ENCODE data around the gene MMRN2.
"Not testable (repeated sequence)": the region's sequence is repeated elsewhere in the genome, so short reads cannot be mapped to it uniquely, and the experiment has no call there.

Gene MMRN2, protein sequence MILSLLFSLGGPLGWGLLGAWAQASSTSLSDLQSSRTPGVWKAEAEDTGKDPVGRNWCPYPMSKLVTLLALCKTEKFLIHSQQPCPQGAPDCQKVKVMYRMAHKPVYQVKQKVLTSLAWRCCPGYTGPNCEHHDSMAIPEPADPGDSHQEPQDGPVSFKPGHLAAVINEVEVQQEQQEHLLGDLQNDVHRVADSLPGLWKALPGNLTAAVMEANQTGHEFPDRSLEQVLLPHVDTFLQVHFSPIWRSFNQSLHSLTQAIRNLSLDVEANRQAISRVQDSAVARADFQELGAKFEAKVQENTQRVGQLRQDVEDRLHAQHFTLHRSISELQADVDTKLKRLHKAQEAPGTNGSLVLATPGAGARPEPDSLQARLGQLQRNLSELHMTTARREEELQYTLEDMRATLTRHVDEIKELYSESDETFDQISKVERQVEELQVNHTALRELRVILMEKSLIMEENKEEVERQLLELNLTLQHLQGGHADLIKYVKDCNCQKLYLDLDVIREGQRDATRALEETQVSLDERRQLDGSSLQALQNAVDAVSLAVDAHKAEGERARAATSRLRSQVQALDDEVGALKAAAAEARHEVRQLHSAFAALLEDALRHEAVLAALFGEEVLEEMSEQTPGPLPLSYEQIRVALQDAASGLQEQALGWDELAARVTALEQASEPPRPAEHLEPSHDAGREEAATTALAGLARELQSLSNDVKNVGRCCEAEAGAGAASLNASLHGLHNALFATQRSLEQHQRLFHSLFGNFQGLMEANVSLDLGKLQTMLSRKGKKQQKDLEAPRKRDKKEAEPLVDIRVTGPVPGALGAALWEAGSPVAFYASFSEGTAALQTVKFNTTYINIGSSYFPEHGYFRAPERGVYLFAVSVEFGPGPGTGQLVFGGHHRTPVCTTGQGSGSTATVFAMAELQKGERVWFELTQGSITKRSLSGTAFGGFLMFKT

DNA sequence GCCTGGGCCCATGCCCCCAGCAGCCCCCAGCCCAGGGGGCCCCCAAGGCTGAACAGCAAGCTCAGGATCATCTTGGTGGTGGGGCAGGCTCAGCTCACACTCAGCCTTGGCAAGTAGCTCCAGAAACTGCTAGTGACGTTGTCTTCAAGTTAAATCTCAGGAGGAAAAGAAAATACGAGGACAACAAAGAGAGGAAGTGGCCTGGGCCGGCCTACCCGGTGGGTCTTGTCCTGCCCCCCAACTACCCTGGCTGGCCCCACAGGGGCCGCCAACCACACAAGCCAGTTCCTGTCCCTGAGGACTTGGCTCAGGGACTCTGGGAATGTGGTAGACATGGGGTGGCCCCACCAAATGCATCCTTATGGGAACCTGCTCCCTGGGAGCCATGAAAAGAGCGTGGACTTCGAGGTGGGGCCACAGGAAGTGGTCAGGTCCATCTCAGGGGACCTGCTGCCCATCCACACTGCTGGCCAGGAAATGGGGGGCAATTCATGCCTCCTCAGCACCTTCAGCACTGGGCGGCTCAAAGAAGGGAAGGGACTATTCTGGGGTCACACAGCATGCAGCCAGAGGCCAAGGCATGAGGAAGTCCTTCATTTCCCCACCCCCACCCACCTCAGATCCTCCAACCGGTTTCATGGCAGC is at the start of gene MMRN2:
TSS of gene MMRN2 (minus strand) at position 145 of the 645 bp plus-strand sequence. CDS start at position 71, 74 bp downstream.
- no peak for DNase-seq

DNA sequence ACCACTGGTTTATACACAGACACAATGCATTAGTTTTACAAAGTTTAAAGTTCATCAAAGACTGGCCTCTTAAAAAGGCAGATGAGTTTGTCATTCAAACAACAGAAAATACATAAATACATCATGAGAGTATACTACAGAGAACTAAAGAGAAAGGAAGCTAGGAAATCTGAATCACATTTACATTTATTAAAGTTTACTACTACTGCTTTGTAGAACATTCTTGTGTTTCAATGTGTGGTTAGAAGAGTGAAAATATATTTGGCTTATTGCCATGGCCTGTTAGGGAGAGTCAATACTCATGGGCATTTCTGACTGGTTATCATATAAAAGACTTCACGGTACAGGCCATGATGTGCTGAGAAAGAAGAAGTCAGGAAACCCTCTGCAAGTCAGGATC is 49.7 kb upstream of the MMRN2 start:
- DNase-seq; intact Hi-C loops (cut with DNase I): not testable (repeated sequence)

More for the DNA sequence above, at the start of gene MMRN2:
- intact Hi-C loops (cut with DNase I): no loop called here

DNA sequence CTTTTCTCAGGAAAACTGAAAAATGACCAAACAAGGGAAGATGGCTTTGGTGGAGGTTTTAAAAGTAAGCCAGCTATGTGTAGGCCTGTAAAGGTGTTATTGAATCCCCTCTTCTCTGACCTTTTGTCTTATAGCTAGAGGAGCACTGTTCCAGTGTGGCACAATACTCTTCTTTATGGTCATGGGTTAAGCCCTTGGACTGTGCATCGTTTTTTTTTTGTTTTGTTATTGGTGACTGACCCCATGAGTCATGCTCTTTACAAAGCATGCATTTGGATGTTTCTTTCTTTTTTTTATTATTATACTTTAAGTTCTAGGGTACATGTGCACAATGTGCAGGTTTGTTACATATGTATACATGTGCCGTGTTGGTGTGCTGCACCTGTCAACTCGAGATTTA is 43.1 kb upstream of the MMRN2 start:
- no peak for DNase-seq
- intact Hi-C loops (cut with DNase I): no loop called here

DNA sequence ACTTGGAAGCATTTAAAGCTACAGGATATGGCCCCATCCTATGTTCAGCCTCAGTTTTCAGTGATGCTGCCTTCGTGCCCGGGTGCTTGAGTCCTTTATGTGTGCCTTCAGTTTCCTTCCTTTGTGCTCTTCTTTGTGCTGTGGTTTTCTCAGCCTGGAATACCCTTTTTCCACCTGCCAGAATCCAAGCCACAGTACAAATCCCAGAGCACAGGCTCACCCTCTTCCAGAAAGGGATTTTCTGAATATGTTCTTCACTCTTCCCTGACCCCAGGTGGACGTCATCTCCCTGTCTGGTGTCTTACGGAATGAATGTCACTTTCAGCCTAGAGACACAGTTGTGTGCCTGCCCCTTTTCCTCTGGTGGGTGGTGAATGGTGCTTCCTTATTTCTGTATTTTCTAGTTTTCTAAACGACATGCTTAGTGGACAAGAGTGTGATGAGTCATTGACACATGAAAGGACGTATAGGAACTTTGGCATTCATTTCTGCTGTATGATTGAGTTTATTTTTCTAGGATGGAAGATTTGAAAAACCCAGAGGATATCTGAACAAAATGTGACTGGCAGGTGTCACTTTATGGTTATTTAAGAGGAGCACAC is 42.5 kb upstream of the MMRN2 start:
- DNase-seq; intact Hi-C loops (cut with DNase I): not testable (repeated sequence)

DNA sequence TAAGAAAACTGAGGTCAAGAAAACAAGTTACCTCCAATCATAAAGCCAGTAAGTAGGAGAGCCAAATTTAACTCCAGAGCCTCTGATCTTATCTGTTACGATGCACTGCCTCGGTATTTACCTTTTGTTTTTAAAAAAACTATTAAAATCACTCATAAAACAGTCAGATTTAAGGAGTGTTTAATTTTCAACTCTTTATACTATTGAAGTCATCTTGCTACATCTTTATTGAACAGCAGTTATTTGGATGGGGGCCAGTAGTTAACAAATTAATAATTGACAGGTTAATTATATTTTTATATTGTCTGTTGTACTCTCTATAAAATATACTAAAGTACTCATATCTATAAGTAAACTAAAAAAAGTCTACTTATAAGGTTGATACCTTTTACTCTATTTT is 35.5 kb upstream of the MMRN2 start:
- intact Hi-C loops (cut with DNase I): no loop called here

DNA sequence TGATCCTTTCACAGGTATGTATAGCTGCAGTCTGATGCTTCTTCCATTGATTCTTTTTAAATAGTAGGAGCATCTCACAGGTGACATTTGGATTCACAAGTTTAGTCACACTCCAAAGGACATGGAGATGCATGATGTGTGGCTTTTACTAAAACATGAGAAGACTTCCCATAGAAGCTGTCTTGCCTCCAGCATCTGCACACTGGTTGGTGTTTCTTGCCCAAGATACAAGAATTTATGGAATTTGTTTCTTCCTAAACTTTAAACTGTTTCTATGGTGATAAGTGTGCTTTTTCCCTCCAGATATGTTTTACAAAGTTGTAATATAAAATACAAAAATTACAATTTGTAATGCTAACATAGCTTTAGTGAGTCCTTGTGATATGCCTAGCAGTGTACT is 35.0 kb upstream of the MMRN2 start:
- DNase-seq: no peak
- intact Hi-C loops (cut with DNase I): no loop called here

More for the DNA sequence above, 35.5 kb upstream of the MMRN2 start:
- no peak for DNase-seq

DNA sequence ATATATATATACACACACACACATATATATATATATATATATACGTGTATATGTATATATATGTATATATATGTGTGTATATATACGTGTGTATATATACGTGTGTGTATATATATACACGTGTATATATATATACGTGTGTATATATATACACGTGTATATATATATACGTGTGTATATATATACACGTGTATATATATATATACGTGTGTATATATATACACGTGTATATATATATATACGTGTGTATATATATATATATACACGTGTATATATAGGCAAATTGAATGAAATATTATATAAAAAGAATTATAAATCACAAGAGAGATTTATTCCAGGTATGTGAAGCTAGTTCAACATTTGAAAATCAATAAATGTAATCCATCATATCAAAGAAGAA is 33.9 kb upstream of the MMRN2 start:
- intact Hi-C loops (cut with DNase I); DNase-seq: not testable (repeated sequence)

DNA sequence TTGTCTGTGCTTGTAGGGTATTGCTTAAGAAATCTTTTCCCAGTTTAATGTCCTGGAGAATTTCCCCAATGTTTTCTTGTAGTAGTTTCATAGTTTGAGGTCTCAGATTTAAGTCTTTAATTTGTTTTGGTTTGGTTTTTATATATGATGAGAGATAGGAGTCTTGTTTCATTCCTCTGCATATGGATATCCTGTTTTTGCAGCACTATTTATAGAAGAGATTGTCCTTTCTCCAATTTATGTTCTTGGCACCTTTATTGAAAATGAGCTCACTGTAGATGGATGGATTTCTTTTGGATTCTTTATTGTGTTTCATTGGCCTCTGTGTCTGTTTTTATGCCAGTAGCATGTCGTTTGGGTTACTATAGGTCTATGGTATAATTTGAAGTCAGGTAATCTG is 31.1 kb upstream of the MMRN2 start:
- no peak for DNase-seq
- intact Hi-C loops (cut with DNase I): no loop called here

DNA sequence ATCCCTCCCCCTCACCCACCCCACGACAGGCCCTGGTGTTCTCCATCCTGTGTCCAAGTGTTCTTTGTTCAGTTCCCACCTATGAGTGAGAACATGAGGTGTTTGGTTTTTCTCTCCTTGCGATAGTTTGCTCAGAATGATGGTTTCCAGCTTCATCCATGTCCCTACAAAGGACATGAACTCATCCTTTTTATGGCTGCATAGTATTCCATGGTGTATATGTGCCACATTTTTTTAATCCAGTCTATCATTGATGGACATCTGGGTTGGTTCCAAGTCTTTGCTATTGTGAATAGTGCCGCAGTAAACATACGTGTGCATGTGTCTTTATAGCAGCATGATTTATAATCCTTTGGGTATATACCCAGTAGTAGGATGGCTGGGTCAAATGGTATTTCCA is 27.1 kb upstream of the MMRN2 start:
- intact Hi-C loops (cut with DNase I); DNase-seq: not testable (repeated sequence)

DNA sequence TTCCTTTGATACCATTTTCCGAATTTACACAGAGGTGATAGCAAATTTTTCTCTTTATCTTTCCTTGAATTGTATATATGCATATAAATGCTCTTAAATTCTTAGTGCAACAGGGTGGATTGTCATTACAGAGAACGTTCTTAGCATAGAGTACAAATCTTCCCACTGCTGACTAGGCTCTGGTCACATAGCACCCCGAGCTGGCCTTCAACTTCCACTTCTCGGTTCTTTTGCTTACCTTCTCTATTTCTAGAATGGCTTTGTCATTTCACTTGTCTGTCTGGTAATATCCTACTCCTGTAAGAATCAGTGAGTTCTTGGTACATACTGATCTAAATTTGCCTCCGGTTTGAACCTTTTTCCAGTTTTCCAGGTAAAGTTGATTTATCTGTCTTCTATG is 24.3 kb upstream of the MMRN2 start:
- intact Hi-C loops (cut with DNase I): no loop called here
- no peak for DNase-seq

DNA sequence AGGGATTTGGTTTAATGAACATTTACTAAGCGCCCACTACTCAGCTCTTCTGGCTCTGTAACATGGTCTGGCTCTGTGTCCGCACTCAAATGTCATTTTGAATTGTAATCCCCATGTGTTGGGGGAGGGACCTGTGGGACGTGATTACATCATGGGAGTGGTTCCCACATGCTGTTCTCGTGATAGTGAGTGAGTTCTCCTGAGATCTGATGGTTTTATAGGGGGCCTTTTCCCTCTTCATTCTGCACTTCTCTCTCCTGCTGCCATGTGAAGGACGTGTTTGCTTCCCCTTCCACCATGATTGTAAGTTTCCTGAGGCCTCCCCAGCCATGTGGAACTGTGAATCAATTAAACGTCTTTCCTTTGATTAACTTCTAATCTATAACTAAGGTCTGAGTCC is 23.6 kb upstream of the MMRN2 start:
- not testable (repeated sequence) for DNase-seq

DNA sequence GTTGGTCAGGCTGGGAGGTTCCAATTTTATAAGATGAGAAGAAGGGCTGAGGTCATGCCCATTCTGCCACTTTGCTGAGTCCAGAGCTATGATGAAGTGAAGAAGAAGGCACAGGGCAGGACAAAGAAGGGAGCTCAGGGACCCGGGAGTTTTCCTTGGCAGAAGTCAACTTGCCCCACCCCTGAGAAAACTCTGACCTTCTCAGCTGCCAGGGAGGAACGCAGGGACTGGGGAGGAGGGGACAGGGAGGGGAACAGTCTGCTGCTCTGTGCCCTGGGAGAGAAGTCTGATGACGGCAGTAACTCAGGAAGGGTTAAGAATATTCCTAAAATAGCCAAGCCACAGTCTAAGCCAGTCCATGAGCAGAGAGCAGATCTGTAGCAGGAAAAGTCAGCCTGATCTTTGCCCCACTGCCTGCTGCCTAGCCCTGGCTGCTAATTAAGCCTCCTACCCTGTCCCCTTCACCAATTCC is 22.6 kb upstream of the MMRN2 start:
- DNase-seq: no peak
- intact Hi-C loops (cut with DNase I): no loop called here

More for the DNA sequence above, 23.6 kb upstream of the MMRN2 start:
- intact Hi-C loops (cut with DNase I): not testable (repeated sequence)

DNA sequence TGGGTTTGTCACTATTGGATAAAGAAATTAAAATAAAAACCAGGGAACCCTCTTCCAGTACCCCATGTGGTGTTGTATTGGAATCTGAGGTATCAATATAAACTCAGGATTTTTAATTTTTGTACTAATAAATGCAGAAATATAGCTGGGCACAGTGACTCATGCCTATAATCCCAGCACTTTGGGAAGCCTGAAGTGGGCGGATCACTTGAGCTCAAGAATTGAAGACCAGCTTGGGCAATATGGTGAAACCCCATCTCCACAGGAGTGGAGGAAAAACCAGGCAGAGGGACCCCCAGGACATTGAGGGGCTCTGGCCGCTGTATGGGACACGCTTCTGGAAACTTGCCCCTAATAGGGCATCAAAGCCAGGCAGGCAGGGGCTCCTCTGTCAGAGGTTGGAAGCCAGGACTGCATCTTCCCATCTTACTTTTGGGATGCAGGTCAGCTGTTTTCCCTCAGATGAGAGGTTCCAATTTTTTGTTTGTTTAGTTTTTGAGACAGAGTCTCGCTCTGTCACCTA is 21.9 kb upstream of the MMRN2 start:
- DNase-seq: no peak
- intact Hi-C loops (cut with DNase I): no loop called here

DNA sequence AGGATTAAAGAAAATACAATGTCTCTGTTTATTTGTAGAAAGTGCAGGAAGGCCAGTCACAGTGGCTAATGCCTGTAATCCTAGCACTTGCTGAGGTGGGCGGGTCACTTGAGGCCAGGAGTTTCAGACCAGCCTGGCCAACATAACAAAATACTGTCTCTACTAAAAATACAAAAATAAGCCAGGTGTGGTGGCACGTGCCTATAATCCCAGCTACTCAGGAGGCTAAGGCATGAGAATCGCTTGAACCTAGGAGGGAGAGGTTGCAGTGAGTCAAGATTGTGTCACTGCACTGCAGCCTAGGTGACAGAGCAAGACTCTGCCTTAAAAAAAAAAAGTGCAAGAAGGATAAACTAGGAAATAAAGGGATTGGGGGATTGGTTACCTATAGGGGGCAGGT is 21.0 kb upstream of the MMRN2 start:
- intact Hi-C loops (cut with DNase I); DNase-seq: not testable (repeated sequence)

DNA sequence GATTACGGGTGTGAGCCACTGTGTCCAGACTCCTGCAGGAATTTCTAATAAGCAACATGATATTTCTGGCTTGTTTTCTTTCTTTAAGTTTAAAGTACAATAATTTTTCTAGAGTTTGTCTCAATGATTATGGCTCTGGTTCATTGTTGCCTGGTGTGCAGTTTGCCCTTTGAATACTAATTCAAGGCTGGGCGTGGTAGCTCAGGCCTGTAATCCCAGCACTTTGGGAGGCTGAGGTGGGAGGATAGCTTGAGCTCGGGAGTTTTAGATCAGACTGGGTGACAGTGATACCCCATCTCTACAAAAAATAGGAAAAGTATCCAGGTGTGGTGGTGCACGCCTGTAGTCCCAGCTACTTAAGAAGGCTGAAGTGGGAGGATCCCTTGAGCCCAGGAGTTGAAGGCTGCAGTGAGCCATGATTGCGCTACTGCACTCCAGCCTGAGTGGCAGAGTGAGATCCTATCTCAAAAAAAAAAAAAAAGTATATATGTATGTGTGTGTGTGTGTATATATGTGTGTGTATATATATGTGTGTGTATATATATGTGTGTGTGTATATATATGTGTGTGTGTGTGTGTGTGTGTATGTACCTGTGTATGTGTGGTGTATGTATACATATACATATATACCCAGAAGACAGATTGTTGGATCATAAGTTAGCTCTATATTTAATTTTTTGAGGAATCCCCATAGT is 19.1 kb upstream of the MMRN2 start:
- intact Hi-C loops (cut with DNase I): no loop called here
- no peak for DNase-seq

DNA sequence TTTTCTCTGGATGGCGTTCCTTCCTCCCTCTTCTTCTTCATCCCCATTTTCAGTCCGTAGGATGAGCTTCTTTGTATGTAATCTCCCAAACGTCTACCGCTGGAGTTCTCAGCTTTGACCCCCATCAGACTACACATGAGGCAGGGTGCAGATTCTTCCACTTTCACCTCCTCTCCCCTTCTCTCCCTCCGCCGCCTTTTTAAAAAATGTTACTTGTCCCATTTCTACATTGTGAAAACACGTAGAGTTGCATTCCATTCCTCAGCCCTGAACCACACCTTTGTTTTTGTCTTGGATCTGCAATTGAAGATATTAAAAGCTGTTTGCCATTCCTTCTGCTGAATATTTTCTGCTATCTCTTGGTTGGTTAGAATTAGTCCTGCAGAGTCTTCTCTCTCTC is 17.1 kb upstream of the MMRN2 start:
- peak in 2 of 42 donors; percentile 13 to 22 for DNase-seq
- intact Hi-C loops (cut with DNase I): no loop called here

DNA sequence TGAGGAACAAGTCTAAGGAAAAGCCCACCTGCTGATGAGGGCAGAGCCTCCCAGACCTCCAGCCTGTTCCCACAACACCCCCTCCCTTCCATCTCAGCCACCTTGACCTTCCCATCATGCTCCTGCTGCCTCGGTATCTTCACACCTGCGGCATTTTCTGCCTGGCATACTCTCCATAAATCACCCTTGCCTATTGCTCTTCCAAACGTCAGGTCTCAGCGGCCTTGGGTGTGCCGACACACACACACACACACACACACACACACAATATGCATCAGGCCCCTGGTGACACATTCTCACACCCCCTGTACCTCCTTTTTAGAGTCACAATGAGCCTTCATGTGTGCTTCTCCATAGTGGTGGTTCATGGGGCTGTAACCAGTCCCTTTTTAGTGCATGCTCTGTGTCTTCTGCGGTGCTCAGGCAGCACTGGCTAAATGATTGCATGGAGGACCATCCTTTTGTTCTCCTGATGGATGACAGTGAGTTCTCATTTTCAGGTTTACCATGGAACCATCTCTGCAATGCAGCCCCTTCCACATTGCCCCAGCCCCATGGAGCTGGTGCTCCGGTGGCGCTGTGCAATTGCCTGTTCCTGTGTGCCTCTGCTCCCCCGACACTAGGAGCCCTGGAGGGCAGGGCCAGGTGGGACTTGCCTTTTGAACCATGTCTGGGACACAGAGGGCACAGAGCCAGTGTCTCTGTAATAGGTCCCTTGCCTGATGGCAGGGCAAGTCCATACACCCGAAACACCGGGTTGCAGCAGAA is 15.4 kb upstream of the MMRN2 start:
- peak in 3 of 42 donors; percentile 14 to 35 (median 32) for DNase-seq
- intact Hi-C loops (cut with DNase I): no loop called here

All from head of caudate nucleus (tissue), 42 donors.